ENCODE data around the gene NTRK2.

Gene NTRK2

GRCh38 chr9:84974855-84975254 lies 305.3 kb downstream of the NTRK2 start:
- in situ Hi-C loops (cut with HindIII; ENCODE audit: low sequenced_read_pairs) = no loop called here

GRCh38 chr9:84975926-84976325 lies 306.4 kb downstream of the NTRK2 start:
- H3K4me3 ChIP-seq (ENCODE audit: low read depth, low read length) = no peak overlapping the region
- TF ChIP-seq CTCF (IDR thresholded peaks at IDR 0.05; ENCODE audit: low read depth, low read length, missing control alignments) = no peak
- in situ Hi-C loops (cut with HindIII; ENCODE audit: low sequenced_read_pairs) = no loop called here
- DNase-seq (ENCODE audit: low read depth) = peak; percentile 45

More at GRCh38 chr9:84974855-84975254, 305.3 kb downstream of the NTRK2 start:
- no peak overlapping the region for H3K4me3 ChIP-seq (ENCODE audit: low read depth, low read length)
- no peak for TF ChIP-seq CTCF (IDR thresholded peaks at IDR 0.05; ENCODE audit: low read depth, low read length, missing control alignments)
- no peak for DNase-seq (ENCODE audit: low read depth)

DNA sequence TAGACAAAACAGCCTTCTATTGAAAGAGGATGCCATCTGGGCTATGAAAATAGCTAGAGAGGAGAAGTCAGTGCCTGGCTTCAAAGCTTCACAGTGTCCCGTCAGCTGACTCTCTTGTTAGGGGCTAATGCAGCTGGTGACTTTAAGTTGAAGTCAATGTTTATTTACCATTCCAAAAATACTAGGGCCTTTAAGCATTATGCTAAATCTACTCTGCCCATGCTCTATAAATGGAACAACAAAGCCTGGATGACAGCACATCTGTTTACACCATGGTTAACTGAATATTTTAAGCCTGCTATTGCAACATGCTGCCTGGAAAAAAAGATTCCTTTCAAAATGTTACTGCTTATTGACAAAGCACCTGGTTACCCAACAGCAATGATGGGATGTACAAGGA lies 309.1 kb downstream of the NTRK2 start:
- no peak overlapping the region for H3K4me3 ChIP-seq (ENCODE audit: low read depth, low read length)
- no peak for TF ChIP-seq CTCF (IDR thresholded peaks at IDR 0.05; ENCODE audit: low read depth, low read length, missing control alignments)
- in situ Hi-C loops (cut with HindIII; ENCODE audit: low sequenced_read_pairs) = no loop called here
- DNase-seq (ENCODE audit: low read depth) = no peak

DNA sequence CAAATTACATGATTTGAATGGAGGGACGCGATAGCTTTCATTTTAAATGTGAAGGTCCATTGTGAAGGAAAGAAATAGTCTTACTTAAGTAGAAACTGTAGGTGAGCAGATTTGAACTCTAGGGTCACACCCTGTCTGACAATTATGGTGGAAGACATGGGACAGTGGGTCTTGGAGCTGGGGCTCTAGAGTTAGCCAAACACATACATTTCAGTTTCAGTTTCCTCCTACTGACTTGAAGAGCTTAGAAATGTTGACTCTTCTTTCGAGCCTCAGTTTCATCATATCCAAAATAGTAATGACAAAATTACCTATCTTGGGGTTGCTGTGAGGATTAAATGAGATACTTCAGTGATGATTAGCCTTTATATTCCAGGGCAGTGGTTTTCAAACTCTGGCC lies 314.2 kb downstream of the NTRK2 start:
- in situ Hi-C loops (cut with HindIII; ENCODE audit: low sequenced_read_pairs) = no loop called here
- no peak for DNase-seq (ENCODE audit: low read depth)
- no peak for TF ChIP-seq CTCF (IDR thresholded peaks at IDR 0.05; ENCODE audit: low read depth, low read length, missing control alignments)
- no peak overlapping the region for H3K4me3 ChIP-seq (ENCODE audit: low read depth, low read length)

- in situ Hi-C loops (cut with HindIII; ENCODE audit: low sequenced_read_pairs) = no loop called here
- H3K4me3 ChIP-seq (ENCODE audit: low read depth, low read length) = no peak overlapping the region
- no peak for DNase-seq (ENCODE audit: low read depth)
- TF ChIP-seq CTCF (IDR thresholded peaks at IDR 0.05; ENCODE audit: low read depth, low read length, missing control alignments) = no peak
These were observed 319.1 kb downstream of the NTRK2 start for GRCh38 chr9:84988621-84989020.

DNA sequence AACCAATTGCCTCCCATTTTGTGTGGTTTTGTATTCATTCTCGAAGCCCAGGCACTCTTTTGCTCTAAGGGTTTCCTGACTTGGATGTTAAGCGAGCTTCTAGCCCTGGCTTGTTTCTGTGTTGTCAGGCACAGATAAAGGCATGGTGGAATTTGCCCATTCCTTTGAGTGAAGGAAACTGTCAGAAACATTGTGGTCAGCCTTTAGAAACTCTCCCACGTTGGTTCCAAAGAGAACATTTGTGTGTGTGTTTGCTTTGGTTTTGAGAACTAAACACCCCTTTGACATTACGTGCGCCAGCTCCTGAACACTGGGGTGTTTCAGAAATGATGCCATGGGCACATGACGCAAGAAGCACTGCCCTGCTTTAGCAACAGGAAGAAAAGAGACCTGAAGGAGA lies 320.9 kb downstream of the NTRK2 start:
- peak; percentile 69 for DNase-seq (ENCODE audit: low read depth)
- in situ Hi-C loops (cut with HindIII; ENCODE audit: low sequenced_read_pairs) = no loop called here
- no peak for TF ChIP-seq CTCF (IDR thresholded peaks at IDR 0.05; ENCODE audit: low read depth, low read length, missing control alignments)
- no peak overlapping the region for H3K4me3 ChIP-seq (ENCODE audit: low read depth, low read length)
